NCI-H1417 (cell line): ENCODE data around the gene SPATS1.

ENCODE experiments used
- DNase-seq, 3 experiments: peaks; one replicate each; lab custom pipeline; 2025; lab: John Stamatoyannopoulos, UW

The SPATS1 gene

GRCh38 chr6:44388887-44389286, 46.4 kb downstream of the SPATS1 start:
- no peak for DNase-seq

- DNase-seq, result no peak
These were observed 47.8 kb downstream of the SPATS1 start for GRCh38 chr6:44390158-44390683.
